HCT116 (cell line): Measurements from ENCODE around the gene ADIPOR1.

Experiments
- POLR2A ChIP-seq: IDR thresholded peaks from 2 replicates; pipeline ENCODE4 v1.7.0; 2011; ENCODE audit warnings: borderline replicate concordance; ENCODE audit not compliant: insufficient read depth, insufficient read length; ENCODE audit errors: extremely low read depth
- TCF7L2 ChIP-seq: IDR thresholded peaks from 2 replicates; pipeline ENCODE4 v1.7.0; 2011; ENCODE audit warnings: borderline replicate concordance, inconsistent platforms; ENCODE audit not compliant: insufficient read depth, insufficient read length; ENCODE audit errors: extremely low read depth
- TF ChIP-seq, protein P1 (sequence below), 3 experiments: fragments of 200-600 bp in 1 of 3; sonication (generic) in 1 of 3; IDR thresholded peaks in 2 of 3; conservative IDR thresholded peaks in 1 of 3; 2 replicates each; pipeline ENCODE4 v1.5.1; 2012 to 2017; ENCODE audit warnings: low read depth in 2 of 3, low read length in 2 of 3, antibody characterized with exemption in 1 of 3, borderline replicate concordance in 1 of 3, control low read depth in 1 of 3, mild to moderate bottlenecking in 1 of 3, mixed read lengths in 1 of 3, mixed run types in 1 of 3, moderate library complexity in 1 of 3; ENCODE audit not compliant: insufficient read depth in 1 of 3

DNA sequence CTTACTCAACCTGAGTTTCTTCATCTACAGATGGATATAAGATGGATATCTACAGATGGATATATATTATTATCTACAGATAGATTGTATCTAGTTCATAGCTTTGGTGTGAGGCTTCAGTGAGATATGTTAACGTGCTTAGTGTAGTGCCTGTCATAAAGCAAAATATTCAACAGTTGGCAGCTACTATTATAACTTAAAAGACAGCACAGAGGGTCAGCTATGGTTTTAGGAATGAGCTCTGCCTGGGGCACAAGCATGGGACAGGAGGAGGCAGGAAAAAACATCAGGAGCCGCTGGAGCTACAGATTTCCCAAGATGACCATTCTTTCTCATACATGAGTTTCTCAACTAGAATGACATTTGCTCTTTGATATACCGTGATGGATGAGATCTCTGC is 10.2 kb upstream of the ADIPOR1 start:
- TF ChIP-seq TCF7L2: no peak
- TF ChIP-seq, protein P1, sequence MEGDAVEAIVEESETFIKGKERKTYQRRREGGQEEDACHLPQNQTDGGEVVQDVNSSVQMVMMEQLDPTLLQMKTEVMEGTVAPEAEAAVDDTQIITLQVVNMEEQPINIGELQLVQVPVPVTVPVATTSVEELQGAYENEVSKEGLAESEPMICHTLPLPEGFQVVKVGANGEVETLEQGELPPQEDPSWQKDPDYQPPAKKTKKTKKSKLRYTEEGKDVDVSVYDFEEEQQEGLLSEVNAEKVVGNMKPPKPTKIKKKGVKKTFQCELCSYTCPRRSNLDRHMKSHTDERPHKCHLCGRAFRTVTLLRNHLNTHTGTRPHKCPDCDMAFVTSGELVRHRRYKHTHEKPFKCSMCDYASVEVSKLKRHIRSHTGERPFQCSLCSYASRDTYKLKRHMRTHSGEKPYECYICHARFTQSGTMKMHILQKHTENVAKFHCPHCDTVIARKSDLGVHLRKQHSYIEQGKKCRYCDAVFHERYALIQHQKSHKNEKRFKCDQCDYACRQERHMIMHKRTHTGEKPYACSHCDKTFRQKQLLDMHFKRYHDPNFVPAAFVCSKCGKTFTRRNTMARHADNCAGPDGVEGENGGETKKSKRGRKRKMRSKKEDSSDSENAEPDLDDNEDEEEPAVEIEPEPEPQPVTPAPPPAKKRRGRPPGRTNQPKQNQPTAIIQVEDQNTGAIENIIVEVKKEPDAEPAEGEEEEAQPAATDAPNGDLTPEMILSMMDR (IDR thresholded peaks at IDR 0.05 in 2 of 3, conservative IDR thresholded peaks at IDR 0.05 in 1 of 3; ENCODE audit: borderline replicate concordance in 1 of 3, insufficient read depth in 1 of 3, low read depth in 2 of 3, low read length in 2 of 3): no peak
- no peak for TF ChIP-seq POLR2A
